ENCODE results near the gene ALDH8A1.

ALDH8A1 gene

GRCh38 chr6:134870677-134871498, 79.0 kb downstream of the ALDH8A1 start:
- TF ChIP-seq CTCF (conservative IDR thresholded peaks at IDR 0.05), result no peak
- no peak overlapping the region for H3K27ac ChIP-seq

- TF ChIP-seq CTCF (conservative IDR thresholded peaks at IDR 0.05), result no peak
Observed at GRCh38 chr6:134868812-134869211, 81.1 kb downstream of the ALDH8A1 start.

More at GRCh38 chr6:134868812-134869211, 81.1 kb downstream of the ALDH8A1 start:
- no peak overlapping the region for H3K27ac ChIP-seq
